Lung microvascular endothelial cell (primary cell): ENCODE data around the gene CD55. TPM values are rescaled to one million over a fixed set of nuclear protein-coding genes. Genes with fewer than 3 reads are reported as not detected.
"Not testable (repeated sequence)": the region's sequence is repeated elsewhere in the genome, so short reads cannot be mapped to it uniquely, and the experiment has no call there.

Experiments
- DNase-seq, 2 donors: peaks; one replicate each; pipeline versions ENCODE4 v3.0.0 to v3.0.0-alpha.2; 2010; ENCODE audit warnings: low read depth in 2 of 2
- total RNA-seq: library from RNA; depleted of rRNA; stranded (reverse); fragments of >200 nt; gene quantifications from 2 replicates; pipeline ENCODE4 v1.2.1, GENCODE V29; 2014

CD55 gene
- total RNA-seq, 1 donor from 2014 or later = 62.5 TPM

DNA sequence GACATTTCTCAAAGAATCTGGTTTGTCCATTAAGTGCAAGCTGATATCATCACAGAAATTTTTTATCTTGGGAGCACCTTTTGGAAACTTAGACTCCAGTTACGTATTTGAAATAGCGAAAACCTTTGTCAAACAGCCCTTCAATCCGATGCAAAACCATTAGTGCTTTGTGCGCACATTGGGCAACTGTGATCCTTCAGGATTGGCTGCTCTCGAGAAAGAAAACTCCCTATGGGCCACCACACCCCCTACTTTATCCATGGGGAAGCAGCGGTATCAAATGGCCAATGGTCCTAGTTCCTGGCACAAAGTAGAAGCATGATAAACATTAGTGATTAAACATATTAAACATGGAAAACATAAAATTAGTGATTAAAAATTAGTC, 16.0 kb upstream of the CD55 start:
- DNase-seq = no peak

DNA sequence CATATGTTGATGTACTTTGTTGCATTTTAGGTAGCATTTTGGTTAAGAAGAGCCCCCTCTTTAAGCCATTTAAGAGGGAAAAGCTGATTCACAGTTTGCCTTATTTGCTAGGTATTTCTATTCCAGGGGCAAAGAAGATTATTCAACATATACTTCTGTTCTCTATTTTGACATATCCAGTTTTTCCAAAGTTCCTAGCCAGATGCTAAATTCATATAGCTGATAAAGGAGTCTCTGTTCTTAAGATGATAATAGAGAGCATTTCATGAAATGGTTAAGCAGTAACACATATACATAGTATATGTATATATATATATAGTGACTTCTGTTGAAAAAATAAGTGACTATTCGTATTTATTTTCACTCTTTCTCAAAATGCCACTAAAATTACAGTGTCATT, 15.5 kb upstream of the CD55 start:
- no peak for DNase-seq

- no peak for DNase-seq
These were observed 14.9 kb upstream of the CD55 start for GRCh38 chr1:207306603-207307002.

DNA sequence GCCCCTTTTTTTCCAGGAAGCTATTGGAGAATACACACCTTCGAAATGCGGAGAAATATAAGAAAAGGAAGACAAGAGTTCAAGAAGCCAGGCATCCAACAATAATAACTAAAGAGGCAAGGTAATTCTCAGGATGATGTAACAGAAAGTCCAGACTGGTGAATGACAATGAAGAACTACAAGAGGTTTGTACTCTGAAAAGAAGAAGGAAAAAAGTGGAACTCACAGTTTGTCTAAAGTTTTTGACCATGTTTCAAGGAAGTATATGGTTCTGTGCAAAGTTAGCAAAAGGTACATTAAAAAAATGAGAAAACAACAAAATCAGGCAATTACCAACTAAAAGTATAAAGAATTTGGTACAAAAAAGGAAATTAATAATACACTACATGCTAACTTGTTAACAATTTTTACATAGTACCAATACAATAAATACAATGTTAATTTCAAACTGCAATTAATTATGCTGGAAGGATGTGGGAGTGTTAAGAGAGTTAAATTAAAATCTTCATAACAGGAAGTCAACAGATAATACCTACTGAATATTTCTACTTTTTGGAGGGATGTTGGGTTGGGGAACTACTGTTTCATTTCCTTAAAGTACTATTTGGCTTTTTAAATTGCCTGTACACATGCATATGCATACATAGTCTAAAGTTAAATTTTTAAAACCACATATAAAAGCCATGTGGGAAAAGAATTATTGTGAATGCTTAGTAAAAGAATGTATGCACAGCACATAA, 12.9 kb upstream of the CD55 start:
- no peak for DNase-seq

- peak; percentile 55 to 87 for DNase-seq
These were observed 11.7 kb upstream of the CD55 start for GRCh38 chr1:207309745-207310273.

DNA sequence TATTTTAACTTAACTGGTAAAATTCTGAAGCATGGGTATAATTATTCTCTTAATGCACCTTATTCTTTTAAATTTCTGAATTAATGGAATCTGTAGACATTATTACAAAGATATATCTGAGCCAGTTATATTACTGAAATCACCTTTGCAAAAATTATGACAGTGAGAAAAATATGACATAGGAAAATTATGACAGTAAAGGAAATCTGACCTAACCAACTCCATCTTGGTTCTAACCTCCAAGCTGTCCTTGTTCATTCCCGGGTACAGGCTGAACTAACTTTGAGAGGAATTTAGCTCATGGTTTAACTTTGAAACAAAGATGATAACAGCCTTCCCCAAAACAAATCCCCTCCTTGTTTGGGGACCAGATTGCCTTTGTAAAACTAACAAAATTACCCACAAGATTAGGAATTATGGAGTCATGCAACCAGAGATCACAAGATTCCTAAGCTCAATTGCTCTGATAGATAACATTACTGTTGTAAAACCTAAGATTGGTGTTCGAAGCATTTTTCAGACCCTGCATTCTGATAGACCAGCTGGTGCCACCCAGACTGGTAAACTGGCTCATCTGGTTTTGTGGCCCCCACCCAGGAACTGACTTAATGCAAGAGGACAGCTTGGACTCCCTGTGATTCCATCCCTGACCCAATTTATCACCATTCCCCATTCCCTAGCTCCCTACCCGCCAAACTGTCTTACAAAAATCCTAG, 9.4 kb upstream of the CD55 start:
- no peak for DNase-seq

GRCh38 chr1:207312604-207312920, 8.9 kb upstream of the CD55 start:
- DNase-seq = no peak

GRCh38 chr1:207313131-207313530, 8.3 kb upstream of the CD55 start:
- DNase-seq = peak in 1 of 2 donors; percentile 32

- DNase-seq = no peak
These were observed 6.7 kb upstream of the CD55 start for GRCh38 chr1:207314816-207315215.

- DNase-seq = no peak
These were observed 6.0 kb upstream of the CD55 start for GRCh38 chr1:207315435-207315834.

GRCh38 chr1:207316141-207316540, 5.3 kb upstream of the CD55 start:
- DNase-seq = peak in 1 of 2 donors; percentile 16

- DNase-seq = no peak
These were observed 4.7 kb upstream of the CD55 start for GRCh38 chr1:207316622-207317391.

GRCh38 chr1:207317561-207317960, 3.9 kb upstream of the CD55 start:
- DNase-seq = no peak

DNA sequence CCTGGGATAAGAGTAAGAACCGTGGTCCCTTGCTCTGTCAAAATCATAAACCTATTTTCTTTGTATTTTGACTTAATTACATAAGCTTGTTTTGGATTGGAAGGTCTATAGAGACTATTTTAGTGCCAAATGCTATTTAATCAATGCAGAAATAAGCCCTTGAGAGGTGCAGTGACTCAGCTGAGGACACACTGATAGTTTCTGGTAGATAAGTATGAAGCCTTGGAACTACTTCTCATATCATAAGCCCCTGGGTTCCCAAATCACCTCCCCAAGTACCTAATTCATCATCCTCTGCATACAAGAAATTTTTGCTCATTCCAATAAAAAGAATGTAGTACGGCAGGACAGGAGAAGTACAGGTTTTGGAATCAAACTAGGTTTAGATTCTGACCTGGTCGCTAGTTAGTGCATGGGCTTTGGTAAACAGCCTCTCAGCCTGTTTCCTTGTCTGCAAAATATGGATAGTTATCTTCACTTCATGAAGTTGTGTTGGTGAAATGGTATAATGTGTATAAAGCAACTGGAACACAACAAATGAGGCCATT, 3.3 kb upstream of the CD55 start:
- no peak for DNase-seq

- no peak for DNase-seq
These were observed 2.3 kb upstream of the CD55 start for GRCh38 chr1:207319199-207319598.

DNA sequence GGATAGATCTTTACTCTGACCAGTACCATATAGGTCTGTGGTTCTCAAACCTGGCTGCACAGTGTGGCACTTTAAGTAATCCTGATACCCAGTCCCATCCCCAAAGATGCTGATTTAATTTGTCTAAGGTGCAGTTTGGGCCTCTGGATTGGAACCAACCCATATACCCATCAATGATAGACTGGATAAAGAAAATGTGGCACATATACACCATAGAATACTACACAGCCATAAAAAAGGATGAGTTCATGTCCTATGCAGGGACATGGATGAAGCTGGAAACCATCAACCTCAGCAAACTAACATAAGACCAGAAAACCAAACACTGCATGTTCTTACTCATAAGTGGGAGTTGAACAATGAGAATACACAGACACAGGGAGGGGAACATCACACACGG, 1.4 kb upstream of the CD55 start:
- DNase-seq = not testable (repeated sequence)

- DNase-seq = peak; percentile 36 to 38
These were observed 540 bp downstream of the CD55 start for GRCh38 chr1:207321790-207322645.

DNA sequence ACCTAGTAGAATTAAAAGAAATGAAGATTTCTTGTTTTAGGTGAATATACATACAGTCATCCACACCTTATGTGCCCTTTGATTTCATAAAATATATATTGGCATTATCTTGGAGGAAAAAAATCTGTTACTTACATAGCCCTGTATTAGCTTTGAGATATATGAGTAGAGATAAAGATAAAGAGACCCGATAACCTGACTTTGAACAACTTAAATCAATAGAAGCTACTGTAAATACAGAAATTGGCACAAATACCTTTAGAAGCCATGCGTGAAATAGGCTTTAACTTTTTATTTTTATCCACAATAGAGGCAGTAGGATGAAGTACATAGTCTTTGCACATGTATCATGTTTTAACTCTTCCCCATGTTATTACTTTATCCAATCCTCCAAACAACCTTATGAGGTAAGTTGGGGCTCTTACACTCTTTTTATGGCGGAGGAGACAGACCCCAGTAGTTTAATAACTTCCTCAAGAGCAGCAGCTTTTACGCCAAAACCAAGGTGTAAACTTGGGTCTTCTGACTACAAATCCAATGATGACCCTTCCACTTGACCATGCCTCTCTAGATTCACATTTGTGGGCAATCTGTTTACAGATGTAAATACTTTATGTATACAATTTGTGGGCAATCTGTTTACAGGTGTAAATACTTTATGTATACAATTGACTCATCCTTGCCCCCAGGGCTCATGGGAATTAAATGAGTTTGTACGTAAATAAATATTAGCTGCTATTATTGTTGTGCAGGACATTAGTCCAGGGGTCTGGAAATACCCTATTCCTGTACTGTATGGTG, 2.1 kb downstream of the CD55 start:
- DNase-seq = no peak

DNA sequence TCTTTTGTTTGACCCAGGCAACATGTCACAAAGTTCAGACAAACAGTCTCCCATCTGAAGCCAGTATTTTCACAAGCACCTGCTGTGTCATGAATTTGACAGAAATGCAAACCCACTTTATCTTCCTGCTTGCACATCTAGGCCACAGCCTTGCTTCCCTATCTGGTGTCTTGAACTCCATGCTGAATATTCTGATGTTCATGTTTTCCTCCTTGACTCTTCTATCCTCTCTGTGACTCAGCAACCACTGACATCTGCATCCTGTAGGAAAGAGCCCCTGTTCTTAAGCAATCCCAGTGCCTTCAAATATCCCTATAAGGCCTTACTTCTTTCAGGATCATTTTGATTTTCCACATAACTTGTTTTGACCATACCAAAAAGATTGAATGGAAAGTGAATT, 6.5 kb downstream of the CD55 start:
- DNase-seq = peak in 1 of 2 donors; percentile 85

DNA sequence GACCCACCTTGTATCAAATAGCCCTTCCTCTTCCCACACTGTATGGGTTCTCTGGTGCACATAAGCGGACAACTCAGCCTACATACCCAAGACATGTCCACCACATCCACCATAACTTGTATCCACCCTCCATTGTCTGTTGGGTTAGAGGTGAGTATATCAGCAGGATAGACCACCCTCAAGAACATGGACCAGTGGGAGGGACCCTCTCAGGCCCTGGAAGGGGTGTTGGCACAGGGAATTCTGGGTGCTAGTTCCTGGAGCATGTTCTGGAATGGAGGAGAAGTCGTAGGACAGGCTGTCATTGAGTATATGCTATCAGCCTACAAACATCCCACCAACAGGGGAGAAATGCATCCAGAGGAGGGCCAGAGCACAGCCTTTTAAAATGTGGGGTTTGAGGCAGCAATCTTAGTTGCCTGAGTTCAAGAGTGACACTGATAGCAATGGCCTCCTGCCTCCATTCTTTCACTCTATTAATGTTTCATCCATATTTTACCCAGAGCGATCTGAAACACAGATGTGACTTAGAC, 7.5 kb downstream of the CD55 start:
- no peak for DNase-seq
